GM12865 (cell line): ENCODE results near the gene ATP6V0B.

ENCODE experiments used
- DNase-seq: peaks from one replicate; pipeline ENCODE4 v3.0.0; 2010; ENCODE audit warnings: low read depth
- H3K4me3 ChIP-seq: 2 replicates; pipeline ENCODE4 v1.5.1; 2011; ENCODE audit warnings: mild to moderate bottlenecking, low read depth, low read length, control low read depth
- CTCF ChIP-seq: IDR thresholded peaks from 2 replicates; pipeline ENCODE4 v1.5.1; 2011; ENCODE audit warnings: low read length, control low read depth, low read depth, inconsistent platforms; ENCODE audit not compliant: insufficient read depth; ENCODE audit errors: missing control alignments

ATP6V0B gene

GRCh38 chr1:43954036-43954435, 20.7 kb upstream of the ATP6V0B start:
- DNase-seq: no peak
- no peak for TF ChIP-seq CTCF
- H3K4me3 ChIP-seq: no peak overlapping the region

DNA sequence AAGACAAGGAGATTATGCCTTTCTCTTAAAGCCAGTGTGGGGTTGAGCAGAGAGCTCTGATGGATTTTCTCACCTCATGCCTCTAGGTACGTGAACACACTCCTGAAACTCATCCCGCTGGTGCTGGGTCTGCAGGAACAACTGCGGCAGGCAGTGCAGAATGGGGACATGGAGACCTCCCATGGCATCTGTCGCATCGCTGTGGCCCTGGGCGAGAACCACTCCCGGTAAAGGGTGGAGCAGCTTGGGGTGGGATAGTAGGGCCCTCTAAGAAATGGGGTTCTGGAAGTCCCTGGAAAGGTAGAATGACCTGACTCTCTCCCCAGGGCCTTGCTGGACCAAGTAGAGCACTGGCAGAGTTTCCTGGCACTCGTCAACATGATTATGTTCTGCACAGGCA, 18.5 kb upstream of the ATP6V0B start:
- no peak overlapping the region for H3K4me3 ChIP-seq
- TF ChIP-seq CTCF: no peak
- DNase-seq: no peak

- no peak for TF ChIP-seq CTCF
- no peak overlapping the region for H3K4me3 ChIP-seq
- no peak for DNase-seq
These were observed 17.2 kb upstream of the ATP6V0B start for GRCh38 chr1:43957407-43958040.

GRCh38 chr1:43958351-43959255, 16.2 kb upstream of the ATP6V0B start:
- no peak for DNase-seq
- no peak for TF ChIP-seq CTCF
- no peak overlapping the region for H3K4me3 ChIP-seq

DNA sequence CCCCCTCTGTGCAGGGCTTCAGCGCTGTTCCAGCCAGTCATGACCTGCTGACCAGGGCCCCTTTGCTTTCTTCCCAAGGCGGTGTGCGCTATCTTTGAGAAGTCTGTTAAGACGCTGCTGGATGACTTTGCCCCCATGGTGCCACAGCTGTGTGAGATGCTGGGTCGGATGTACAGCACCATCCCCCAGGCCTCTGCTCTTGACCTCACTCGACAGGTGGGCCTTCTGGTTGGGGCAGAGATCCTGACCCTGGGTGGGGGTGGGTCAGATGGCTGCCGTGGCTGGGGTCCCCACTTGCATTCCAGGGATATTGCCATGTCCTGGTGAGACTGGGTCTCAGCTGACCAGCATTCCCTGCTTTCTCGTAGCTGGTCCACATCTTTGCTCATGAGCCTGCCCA, 14.0 kb upstream of the ATP6V0B start:
- TF ChIP-seq CTCF: no peak
- H3K4me3 ChIP-seq: no peak overlapping the region
- no peak for DNase-seq

- DNase-seq: no peak
- no peak overlapping the region for H3K4me3 ChIP-seq
- TF ChIP-seq CTCF: no peak
These were observed 13.1 kb upstream of the ATP6V0B start for GRCh38 chr1:43961692-43962091.
